CMK (cell line): ENCODE measurements around the gene STARD13.
A peak's percentile ranks its signal among the peaks of the same experiment; 100 is the strongest.

Experiments
- DNase-seq: peaks from one replicate; pipeline ENCODE4 v3.0.0-alpha.2; 2010; ENCODE audit warnings: low read depth

Gene STARD13

GRCh38 chr13:33310245-33311038 is 24.9 kb upstream of the STARD13 start:
- no peak for DNase-seq

- DNase-seq = no peak
Observed at GRCh38 chr13:33308863-33309262, 23.3 kb upstream of the STARD13 start.

- DNase-seq = no peak
Observed at GRCh38 chr13:33307843-33308242, 22.3 kb upstream of the STARD13 start.

GRCh38 chr13:33303855-33304597 is 18.5 kb upstream of the STARD13 start:
- DNase-seq = no peak

- no peak for DNase-seq
Observed at GRCh38 chr13:33299626-33300025, 14.1 kb upstream of the STARD13 start.

GRCh38 chr13:33296793-33297425 is 11.4 kb upstream of the STARD13 start:
- DNase-seq = peak; percentile 18

GRCh38 chr13:33292712-33293111 is 7.2 kb upstream of the STARD13 start:
- DNase-seq = no peak

- DNase-seq = no peak
Observed at GRCh38 chr13:33290421-33290965, 4.9 kb upstream of the STARD13 start.

GRCh38 chr13:33289966-33290365 is 4.4 kb upstream of the STARD13 start:
- DNase-seq = no peak

- DNase-seq = no peak
Observed at GRCh38 chr13:33287142-33287882, 1.8 kb upstream of the STARD13 start.

- no peak for DNase-seq
Observed at GRCh38 chr13:33286128-33286527, 573 bp upstream of the STARD13 start.

- no peak for DNase-seq
Observed at GRCh38 chr13:33284916-33285315, 639 bp downstream of the STARD13 start.

GRCh38 chr13:33284031-33284430 is 1.5 kb downstream of the STARD13 start:
- no peak for DNase-seq

- no peak for DNase-seq
Observed at GRCh38 chr13:33283195-33283911, 2.2 kb downstream of the STARD13 start.

GRCh38 chr13:33281951-33282595 is 3.5 kb downstream of the STARD13 start:
- DNase-seq = no peak

GRCh38 chr13:33280923-33281322 is 4.6 kb downstream of the STARD13 start:
- no peak for DNase-seq

- DNase-seq = no peak
Observed at GRCh38 chr13:33280279-33280905, 5.2 kb downstream of the STARD13 start.

- DNase-seq = no peak
Observed at GRCh38 chr13:33279414-33280278, 5.9 kb downstream of the STARD13 start.

GRCh38 chr13:33278913-33279312 is 6.6 kb downstream of the STARD13 start:
- DNase-seq = no peak
